Fibroblast of lung (primary cell): ENCODE results near the gene SURF1. TPM values are rescaled to one million over a fixed set of nuclear protein-coding genes. Genes with fewer than 3 reads are reported as not detected.
A peak's percentile ranks its signal among the peaks of the same experiment; 100 is the strongest.

Experiments
- DNase-seq, 2 donors: peaks; one replicate each; pipeline versions ENCODE4 v3.0.0 to v3.0.0-alpha.2; 2010; ENCODE audit warnings: low read depth in 2 of 2
- H2AFZ ChIP-seq: 2 replicates; pipeline ENCODE4 v1.5.1; 2012; ENCODE audit warnings: low read length, control low read depth, inconsistent platforms
- H3K27ac ChIP-seq: 2 replicates; pipeline ENCODE4 v1.5.1; 2011; ENCODE audit warnings: low read length, control low read depth; ENCODE audit not compliant: insufficient read depth
- H3K27me3 ChIP-seq: 2 replicates; pipeline ENCODE4 v1.5.1; 2011; ENCODE audit warnings: mild to moderate bottlenecking, low read length; ENCODE audit not compliant: control insufficient read depth, insufficient read depth
- H3K36me3 ChIP-seq: 2 replicates; pipeline ENCODE4 v1.5.1; 2011; ENCODE audit warnings: low read length; ENCODE audit not compliant: control insufficient read depth, insufficient read depth
- H3K4me1 ChIP-seq: 2 replicates; pipeline ENCODE4 v1.5.1; 2011; ENCODE audit warnings: low read length; ENCODE audit not compliant: control insufficient read depth, insufficient read depth; ENCODE audit errors: extremely low read depth
- H3K4me2 ChIP-seq: 2 replicates; pipeline ENCODE4 v1.5.1; 2011; ENCODE audit warnings: low read length, control low read depth; ENCODE audit not compliant: insufficient read depth; ENCODE audit errors: extremely low read depth
- H3K4me3 ChIP-seq, 4 experiments: fragments of 200-600 bp in 1 of 4; sonication (generic) in 1 of 4; replicated peaks in 1 of 4; 2 replicates each; pipeline ENCODE4 v1.5.1; 2011 to 2016; ENCODE audit warnings: low read length in 4 of 4, low read depth in 3 of 4, mild to moderate bottlenecking in 3 of 4, control low read depth in 2 of 4, inconsistent platforms in 1 of 4, mixed read lengths in 1 of 4; ENCODE audit not compliant: insufficient read depth in 1 of 4; ENCODE audit errors: control extremely low read depth in 1 of 4
- H3K79me2 ChIP-seq: 2 replicates; pipeline ENCODE4 v1.5.1; 2012; ENCODE audit warnings: mild to moderate bottlenecking, low read length, inconsistent platforms; ENCODE audit not compliant: control insufficient read depth, insufficient read depth
- H3K9ac ChIP-seq: 2 replicates; pipeline ENCODE4 v1.5.1; 2011; ENCODE audit warnings: mild to moderate bottlenecking, low read length, control low read depth; ENCODE audit not compliant: insufficient read depth
- H3K9me3 ChIP-seq: 2 replicates; pipeline ENCODE4 v1.5.1; 2012; ENCODE audit warnings: low read depth, low read length; ENCODE audit not compliant: control insufficient read depth, insufficient read depth
- H4K20me1 ChIP-seq: 2 replicates; pipeline ENCODE4 v1.5.1; 2011; ENCODE audit warnings: low read length; ENCODE audit not compliant: control insufficient read depth, insufficient read depth; ENCODE audit errors: extremely low read depth
- CTCF ChIP-seq, 2 donors: IDR thresholded peaks in 1 of 2; conservative IDR thresholded peaks in 1 of 2; 1 replicate in 1 of 2; 2 replicates in 1 of 2; pipeline ENCODE4 v1.5.1; 2011 to 2012; ENCODE audit warnings: low read length in 2 of 2, control low read depth in 1 of 2, inconsistent platforms in 1 of 2, low read depth in 1 of 2, mild to moderate bottlenecking in 1 of 2
- EZH2 ChIP-seq: IDR thresholded peaks from 2 replicates; pipeline ENCODE4 v1.5.1; 2012; ENCODE audit warnings: low read length, control low read depth, mild to moderate bottlenecking; ENCODE audit errors: missing control alignments
- polyA plus RNA-seq, 2 donors: library from polyadenylated mRNA; depleted of rRNA in 1 of 2; stranded (reverse) in 1 of 2; unstranded in 1 of 2; fragments of >200 nt; gene quantifications; 2 replicates each; pipeline ENCODE4 v1.2.1, GENCODE V29; 2011 to 2012; ENCODE audit warnings: missing spikeins in 1 of 2
- total RNA-seq: library from RNA; depleted of rRNA; stranded (reverse); fragments of >200 nt; gene quantifications from 2 replicates; pipeline ENCODE4 v1.2.1, GENCODE V29; 2014

Gene SURF1
- total and polyA plus RNA-seq, 2 donors (not counting 1 experiment from before 2014, with no cell fraction given) = 27.9 to 31.7 TPM

- Histone ChIP-seq H3K79me2 (peaks cover 43% of the 10 kb centered on the region), H3K9ac (no peak overlapping the region), H3K36me3 (peaks cover 37% of the 10 kb centered on the region), H3K4me1 (peaks cover 11% of the 10 kb centered on the region), H3K27ac (peak overlapping the region; percentile 4), H2AFZ (no peak overlapping the region), H3K4me3 (peak overlapping the region; percentile 50 to 95 (median 92)), H3K4me2 (peak overlapping the region; percentile 85), H4K20me1 (no peaks in the 10 kb centered on the region), H3K9me3 (no peaks in the 10 kb centered on the region), H3K27me3 (no peaks in the 10 kb centered on the region)
- DNase-seq = no peak
- TF ChIP-seq CTCF (conservative IDR thresholded peaks at IDR 0.05 in 1 of 2, IDR thresholded peaks at IDR 0.05 in 1 of 2; ENCODE audit: low read depth in 1 of 2, low read length in 2 of 2) = no peak
- no peak for TF ChIP-seq EZH2
Measured at GRCh38 chr9:133346021-133346785, 10.1 kb downstream of the SURF1 start.

DNA sequence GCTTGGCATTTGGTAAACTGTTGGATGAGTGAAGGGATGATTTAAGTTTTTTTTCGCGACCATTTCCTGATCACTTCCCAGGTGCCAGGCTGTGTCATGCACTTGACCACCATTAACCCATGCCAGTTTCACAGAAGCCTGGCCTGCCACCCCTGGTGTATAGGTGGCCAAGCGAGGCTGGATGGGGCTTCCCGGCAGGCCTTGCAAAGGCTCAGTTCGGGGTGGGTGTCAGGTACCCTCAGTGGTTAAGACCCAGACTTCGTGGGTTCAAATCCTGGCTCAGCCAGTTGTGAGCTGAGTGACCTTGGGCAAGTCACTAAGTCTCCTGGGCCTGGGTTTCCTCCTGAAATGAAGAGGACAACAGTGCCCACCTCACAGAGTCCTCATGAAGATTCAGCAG is 10.7 kb downstream of the SURF1 start:
- Histone ChIP-seq H3K9ac (no peak overlapping the region), H3K4me3 (no peak overlapping the region), H3K4me1 (peaks cover 11% of the 10 kb centered on the region), H3K36me3 (peaks cover 40% of the 10 kb centered on the region), H3K27me3 (no peaks in the 10 kb centered on the region), H3K4me2 (no peak overlapping the region), H4K20me1 (no peaks in the 10 kb centered on the region), H3K9me3 (no peaks in the 10 kb centered on the region), H3K79me2 (peaks cover 43% of the 10 kb centered on the region), H3K27ac (no peak overlapping the region), H2AFZ (no peak overlapping the region)
- TF ChIP-seq EZH2 = no peak
- TF ChIP-seq CTCF (conservative IDR thresholded peaks at IDR 0.05 in 1 of 2, IDR thresholded peaks at IDR 0.05 in 1 of 2; ENCODE audit: low read depth in 1 of 2, low read length in 2 of 2) = no peak
- no peak for DNase-seq

GRCh38 chr9:133344979-133345378 is 11.3 kb downstream of the SURF1 start:
- Histone ChIP-seq H3K4me3 (no peak overlapping the region), H3K4me1 (peaks cover 9% of the 10 kb centered on the region), H3K9me3 (no peaks in the 10 kb centered on the region), H3K27ac (no peak overlapping the region), H3K27me3 (no peaks in the 10 kb centered on the region), H3K4me2 (no peak overlapping the region), H2AFZ (no peak overlapping the region), H4K20me1 (no peaks in the 10 kb centered on the region), H3K36me3 (peaks cover 39% of the 10 kb centered on the region), H3K79me2 (peaks cover 37% of the 10 kb centered on the region), H3K9ac (no peak overlapping the region)
- TF ChIP-seq CTCF (conservative IDR thresholded peaks at IDR 0.05 in 1 of 2, IDR thresholded peaks at IDR 0.05 in 1 of 2; ENCODE audit: low read depth in 1 of 2, low read length in 2 of 2) (no peak), EZH2 (no peak)
- no peak for DNase-seq
